Astrocyte (in vitro differentiated cells and primary cell): ENCODE results near the gene SPNS2. TPM values are rescaled to one million over a fixed set of nuclear protein-coding genes. Genes with fewer than 3 reads are reported as not detected.

Source experiments
- DNase-seq: peaks from one replicate; pipeline ENCODE4 v3.0.0-alpha.2; 2010; ENCODE audit warnings: low read depth
- FAIRE-seq: peaks from 2 replicates; lab custom pipeline; 2011; peaks lifted over from hg19 to GRCh38; lab: Jason Lieb, UNC
- H2AFZ ChIP-seq: 2 replicates; pipeline ENCODE4 v1.6.0; 2012; ENCODE audit warnings: low read depth, low read length, inconsistent platforms
- H3K27ac ChIP-seq: 2 replicates; pipeline ENCODE4 v1.5.1; 2011; ENCODE audit warnings: low read depth, low read length, inconsistent platforms
- H3K27me3 ChIP-seq: 2 replicates; pipeline ENCODE4 v1.6.0; 2011; ENCODE audit warnings: low read length, inconsistent platforms; ENCODE audit not compliant: insufficient read depth
- H3K36me3 ChIP-seq: 2 replicates; pipeline ENCODE4 v1.5.1; 2011; ENCODE audit warnings: low read length, inconsistent platforms; ENCODE audit not compliant: insufficient read depth
- H3K4me1 ChIP-seq: 2 replicates; pipeline ENCODE4 v1.5.1; 2011; ENCODE audit warnings: low read length, inconsistent platforms; ENCODE audit not compliant: insufficient read depth
- H3K4me2 ChIP-seq: 2 replicates; pipeline ENCODE4 v1.6.0; 2012; ENCODE audit warnings: low read length, inconsistent platforms
- H3K4me3 ChIP-seq: 2 replicates; pipeline ENCODE4 v1.5.1; 2011; ENCODE audit warnings: low read depth, mild to moderate bottlenecking, low read length, inconsistent platforms; ENCODE audit not compliant: insufficient read depth
- H3K79me2 ChIP-seq: 2 replicates; pipeline ENCODE4 v1.6.0; 2012; ENCODE audit warnings: mild to moderate bottlenecking, low read length, inconsistent platforms; ENCODE audit not compliant: insufficient read depth
- H3K9ac ChIP-seq: 2 replicates; pipeline ENCODE4 v1.6.0; 2012; ENCODE audit warnings: mild to moderate bottlenecking, low read length, inconsistent platforms
- H3K9me3 ChIP-seq: 2 replicates; pipeline ENCODE4 v1.5.1; 2012; ENCODE audit warnings: low read depth, mild to moderate bottlenecking, low read length, inconsistent platforms; ENCODE audit not compliant: insufficient read depth
- H4K20me1 ChIP-seq: 2 replicates; pipeline ENCODE4 v1.6.0; 2012; ENCODE audit warnings: low read length, inconsistent platforms; ENCODE audit not compliant: insufficient read depth
- H3K27ac Mint-ChIP-seq: one replicate; pipeline ENCODE4 v1.8.0; 2021; ENCODE audit warnings: mild to moderate bottlenecking, mixed read lengths; ENCODE audit not compliant: unreplicated experiment
- H3K27me3 Mint-ChIP-seq: one replicate; pipeline ENCODE4 v1.8.0; 2021; ENCODE audit warnings: low read depth, mixed read lengths; ENCODE audit not compliant: unreplicated experiment
- H3K36me3 Mint-ChIP-seq: one replicate; pipeline ENCODE4 v1.8.0; 2021; ENCODE audit warnings: low read depth, mixed read lengths; ENCODE audit not compliant: unreplicated experiment
- H3K4me1 Mint-ChIP-seq: one replicate; pipeline ENCODE4 v1.8.0; 2021; ENCODE audit warnings: low read depth, mixed read lengths; ENCODE audit not compliant: unreplicated experiment
- H3K4me3 Mint-ChIP-seq: one replicate; pipeline ENCODE4 v1.8.0; 2021; ENCODE audit warnings: mild to moderate bottlenecking, moderate library complexity, mixed read lengths; ENCODE audit not compliant: unreplicated experiment
- H3K9me3 Mint-ChIP-seq: one replicate; pipeline ENCODE4 v1.8.0; 2021; ENCODE audit warnings: mild to moderate bottlenecking, mixed read lengths; ENCODE audit not compliant: unreplicated experiment
- EZH2 ChIP-seq: IDR thresholded peaks from 2 replicates; pipeline ENCODE4 v1.6.1; 2012; ENCODE audit warnings: mild to moderate bottlenecking, low read length, inconsistent platforms; ENCODE audit not compliant: insufficient read depth
- total RNA-seq: library from RNA; stranded (reverse); gene quantifications from 2 replicates; pipeline ENCODE4 v1.2.1, GENCODE V29; 2021
- TF ChIP-seq, protein P1 (sequence below): IDR thresholded peaks from 2 replicates; pipeline ENCODE4 v1.5.1; 2011; ENCODE audit warnings: low read depth, mild to moderate bottlenecking, inconsistent platforms, low read length, moderate library complexity; ENCODE audit not compliant: insufficient read depth

The SPNS2 gene
- total RNA-seq, 1 donor from 2014 or later: 4.3 TPM

- H3K9me3 Mint-ChIP-seq: no peaks in the 10 kb centered on the region
Measured at GRCh38 chr17:4476511-4477070, 22.1 kb upstream of the SPNS2 start.

DNA sequence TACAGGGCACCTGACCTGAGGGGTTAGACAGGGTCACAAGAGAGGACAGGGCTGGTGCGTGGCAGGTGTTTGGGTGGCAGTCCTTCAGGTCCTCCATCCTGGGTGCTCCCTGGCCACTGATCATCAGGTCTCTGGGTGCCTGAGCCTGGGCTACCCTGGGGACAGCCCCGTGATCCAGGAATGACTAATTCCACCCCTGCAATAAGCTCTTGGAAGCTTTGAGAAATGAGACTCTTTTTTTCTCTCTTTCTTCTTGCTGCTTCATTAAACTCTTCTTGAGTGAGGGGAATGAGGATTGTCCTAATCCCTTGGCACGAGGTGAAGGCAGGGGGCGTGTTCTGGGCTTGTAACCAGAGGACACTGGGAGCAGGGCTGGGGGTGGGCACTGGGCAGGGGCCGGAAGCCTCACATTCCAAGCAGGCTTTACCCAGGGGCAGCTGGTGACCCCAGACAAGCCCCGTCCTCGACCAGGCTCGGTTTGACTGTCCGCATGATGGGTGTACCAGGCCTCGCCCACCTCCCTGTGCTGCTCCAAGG lies 21.4 kb upstream of the SPNS2 start:
- Histone ChIP-seq H3K36me3 (no peaks in the 10 kb centered on the region), H2AFZ (no peak overlapping the region), H3K4me3 (no peak overlapping the region), H4K20me1 (no peaks in the 10 kb centered on the region), H3K9ac (no peak overlapping the region), H3K9me3 (no peaks in the 10 kb centered on the region), H3K4me1 (no peaks in the 10 kb centered on the region), H3K4me2 (no peak overlapping the region), H3K79me2 (no peaks in the 10 kb centered on the region), H3K27me3 (peaks cover 6% of the 10 kb centered on the region), H3K27ac (no peak overlapping the region)
- no peak for DNase-seq
- FAIRE-seq: no peak
- Mint-ChIP-seq H3K9me3 (no peaks in the 10 kb centered on the region), H3K4me1 (peaks cover 12% of the 10 kb centered on the region), H3K27ac (no peak overlapping the region), H3K4me3 (no peak overlapping the region), H3K27me3 (peaks cover 14% of the 10 kb centered on the region), H3K36me3 (no peaks in the 10 kb centered on the region)
- no peak for TF ChIP-seq EZH2
- TF ChIP-seq, protein P1, sequence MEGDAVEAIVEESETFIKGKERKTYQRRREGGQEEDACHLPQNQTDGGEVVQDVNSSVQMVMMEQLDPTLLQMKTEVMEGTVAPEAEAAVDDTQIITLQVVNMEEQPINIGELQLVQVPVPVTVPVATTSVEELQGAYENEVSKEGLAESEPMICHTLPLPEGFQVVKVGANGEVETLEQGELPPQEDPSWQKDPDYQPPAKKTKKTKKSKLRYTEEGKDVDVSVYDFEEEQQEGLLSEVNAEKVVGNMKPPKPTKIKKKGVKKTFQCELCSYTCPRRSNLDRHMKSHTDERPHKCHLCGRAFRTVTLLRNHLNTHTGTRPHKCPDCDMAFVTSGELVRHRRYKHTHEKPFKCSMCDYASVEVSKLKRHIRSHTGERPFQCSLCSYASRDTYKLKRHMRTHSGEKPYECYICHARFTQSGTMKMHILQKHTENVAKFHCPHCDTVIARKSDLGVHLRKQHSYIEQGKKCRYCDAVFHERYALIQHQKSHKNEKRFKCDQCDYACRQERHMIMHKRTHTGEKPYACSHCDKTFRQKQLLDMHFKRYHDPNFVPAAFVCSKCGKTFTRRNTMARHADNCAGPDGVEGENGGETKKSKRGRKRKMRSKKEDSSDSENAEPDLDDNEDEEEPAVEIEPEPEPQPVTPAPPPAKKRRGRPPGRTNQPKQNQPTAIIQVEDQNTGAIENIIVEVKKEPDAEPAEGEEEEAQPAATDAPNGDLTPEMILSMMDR: no peak

More at GRCh38 chr17:4476511-4477070, 22.1 kb upstream of the SPNS2 start:
- FAIRE-seq (no peak), DNase-seq (no peak)
- H3K4me3 Mint-ChIP-seq: no peak overlapping the region
- peaks cover 7% of the 10 kb centered on the region for H3K27me3 ChIP-seq
- H3K4me2 ChIP-seq: no peak overlapping the region
- no peaks in the 10 kb centered on the region for H3K79me2 ChIP-seq
- H2AFZ ChIP-seq: no peak overlapping the region
- no peaks in the 10 kb centered on the region for H3K36me3 ChIP-seq
- H3K4me3 ChIP-seq: no peak overlapping the region
- H3K4me1 ChIP-seq: no peaks in the 10 kb centered on the region
- H3K9me3 ChIP-seq: no peaks in the 10 kb centered on the region
- H3K4me1 Mint-ChIP-seq: peaks cover 12% of the 10 kb centered on the region
- no peak overlapping the region for H3K27ac ChIP-seq
- peaks cover 17% of the 10 kb centered on the region for H3K27me3 Mint-ChIP-seq
- H4K20me1 ChIP-seq: no peaks in the 10 kb centered on the region
- no peak for TF ChIP-seq EZH2
- TF ChIP-seq, protein P1: no peak
- no peak overlapping the region for H3K27ac Mint-ChIP-seq
- H3K9ac ChIP-seq: no peak overlapping the region
- H3K36me3 Mint-ChIP-seq: no peaks in the 10 kb centered on the region

DNA sequence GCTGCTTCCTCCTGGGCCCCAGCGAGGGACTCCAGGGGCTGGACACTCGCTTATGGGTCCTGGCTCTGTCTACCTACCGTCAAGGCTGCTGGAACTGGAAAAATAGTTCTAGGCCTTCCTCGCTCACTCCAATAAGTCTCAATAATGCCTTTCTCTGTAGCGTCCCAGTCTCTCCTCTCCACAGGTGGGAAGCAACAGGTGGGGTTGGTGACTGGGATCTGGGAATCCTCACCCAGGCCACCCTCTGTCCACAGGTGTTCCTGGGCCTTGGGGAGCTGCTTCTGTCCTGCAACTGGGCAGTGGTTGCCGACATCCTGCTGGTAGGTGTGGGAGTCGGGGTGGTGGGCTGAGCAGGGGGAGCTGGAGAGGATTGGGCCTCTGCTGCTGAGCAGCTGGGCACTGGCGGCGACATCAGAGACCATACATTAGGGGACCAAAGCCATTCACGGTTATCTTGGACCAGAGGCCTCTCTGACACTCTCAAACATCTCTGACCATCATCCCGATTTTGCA lies 20.3 kb upstream of the SPNS2 start:
- Mint-ChIP-seq H3K4me1 (peaks cover 12% of the 10 kb centered on the region), H3K4me3 (no peak overlapping the region), H3K27ac (no peak overlapping the region), H3K36me3 (no peaks in the 10 kb centered on the region), H3K27me3 (peaks cover 11% of the 10 kb centered on the region), H3K9me3 (no peaks in the 10 kb centered on the region)
- Histone ChIP-seq H3K79me2 (no peaks in the 10 kb centered on the region), H3K4me2 (no peak overlapping the region), H2AFZ (no peak overlapping the region), H3K27ac (no peak overlapping the region), H3K9ac (no peak overlapping the region), H3K9me3 (no peaks in the 10 kb centered on the region), H3K36me3 (no peaks in the 10 kb centered on the region), H3K4me1 (peaks cover 4% of the 10 kb centered on the region), H4K20me1 (no peaks in the 10 kb centered on the region), H3K4me3 (no peak overlapping the region), H3K27me3 (peaks cover 3% of the 10 kb centered on the region)
- no peak for TF ChIP-seq EZH2
- TF ChIP-seq, protein P1: no peak
- DNase-seq: no peak
- FAIRE-seq: no peak
